IPS-18a (cell line): Measurements from ENCODE around the gene DPYSL3.

Experiments used
- H3K27ac ChIP-seq: one replicate; pipeline ENCODE4 v1.5.1; 2013; ENCODE audit warnings: low read length
- H3K27me3 ChIP-seq: one replicate; pipeline ENCODE4 v1.6.1; 2013; ENCODE audit warnings: mild to moderate bottlenecking, low read length; ENCODE audit not compliant: control insufficient read depth, insufficient read depth
- H3K36me3 ChIP-seq: one replicate; pipeline ENCODE4 v1.6.1; 2013; ENCODE audit warnings: low read depth, low read length; ENCODE audit not compliant: control insufficient read depth
- H3K4me1 ChIP-seq: one replicate; pipeline ENCODE4 v1.6.1; 2013; ENCODE audit warnings: low read depth, low read length; ENCODE audit not compliant: control insufficient read depth
- H3K4me3 ChIP-seq: one replicate; pipeline ENCODE4 v1.5.1; 2013; ENCODE audit warnings: low read length
- H3K9ac ChIP-seq: one replicate; pipeline ENCODE4 v1.6.1; 2013; ENCODE audit warnings: mild to moderate bottlenecking, low read length, moderate library complexity
- H3K9me3 ChIP-seq: one replicate; pipeline ENCODE4 v1.6.1; 2013; ENCODE audit warnings: low read depth, low read length; ENCODE audit not compliant: control insufficient read depth

The DPYSL3 gene

DNA sequence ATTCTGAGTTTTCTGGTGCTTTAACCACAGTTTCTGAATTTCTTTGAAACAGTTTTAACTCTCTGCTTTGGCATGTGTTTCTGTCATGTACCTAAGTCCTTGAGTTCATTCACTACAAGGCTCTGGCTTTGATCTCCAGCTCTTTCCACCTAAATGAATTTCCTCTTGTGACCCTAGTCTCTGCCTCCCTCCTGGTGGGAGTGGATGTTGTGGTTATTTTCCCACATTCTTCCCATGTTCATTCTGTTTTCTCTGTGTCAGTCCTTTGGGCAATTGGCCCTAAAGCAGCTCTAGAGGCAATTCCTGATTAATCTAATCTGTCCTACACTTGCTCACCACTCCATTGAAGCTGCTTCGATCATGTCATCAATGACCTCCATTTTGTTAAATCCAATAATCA lies 28.4 kb upstream of the DPYSL3 start:
- no peaks in the 10 kb centered on the region for H3K9me3 ChIP-seq
- no peaks in the 10 kb centered on the region for H3K27me3 ChIP-seq
- no peak overlapping the region for H3K9ac ChIP-seq
- H3K36me3 ChIP-seq = no peaks in the 10 kb centered on the region
- H3K4me3 ChIP-seq = no peak overlapping the region
- H3K4me1 ChIP-seq = no peaks in the 10 kb centered on the region
- H3K27ac ChIP-seq = no peak overlapping the region

DNA sequence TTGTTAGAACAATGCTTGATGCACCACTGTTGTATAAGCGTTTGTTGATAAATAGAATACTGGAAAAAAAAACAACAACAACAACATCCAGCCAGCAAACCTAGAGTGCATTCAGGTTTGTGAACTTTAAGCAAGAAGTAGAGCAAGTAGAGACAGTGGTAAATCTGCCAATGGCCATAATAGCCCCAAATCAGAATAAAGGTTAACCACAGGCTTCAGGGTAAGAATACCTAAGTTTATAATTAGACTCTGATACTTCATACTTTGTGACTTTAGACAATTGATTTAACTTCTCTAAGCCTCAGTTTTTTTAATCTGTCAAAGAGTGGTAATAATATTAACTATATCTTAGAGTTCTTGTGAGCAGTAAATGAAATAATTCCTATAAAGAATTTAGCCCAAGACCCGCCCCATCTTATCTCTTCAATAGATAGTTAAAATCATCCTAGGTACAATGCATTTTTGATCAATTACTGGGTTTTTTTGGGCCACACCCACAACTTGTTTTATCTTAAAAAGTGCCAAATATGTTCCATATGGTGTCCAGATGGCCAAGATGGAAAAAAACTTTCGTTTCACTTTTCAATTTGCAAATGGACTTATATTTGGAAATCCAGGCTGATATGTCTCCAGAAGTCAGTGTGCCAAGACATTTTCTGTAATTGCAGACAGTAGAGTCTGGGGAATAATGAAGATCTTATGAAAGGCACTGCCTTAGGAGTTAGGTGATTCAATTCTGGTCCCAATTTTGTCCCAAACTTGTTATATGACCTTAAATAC lies 24.5 kb upstream of the DPYSL3 start:
- Histone ChIP-seq H3K4me3 (no peak overlapping the region), H3K9ac (no peak overlapping the region), H3K27ac (no peak overlapping the region), H3K9me3 (no peaks in the 10 kb centered on the region), H3K36me3 (no peaks in the 10 kb centered on the region), H3K27me3 (no peaks in the 10 kb centered on the region), H3K4me1 (no peaks in the 10 kb centered on the region)

DNA sequence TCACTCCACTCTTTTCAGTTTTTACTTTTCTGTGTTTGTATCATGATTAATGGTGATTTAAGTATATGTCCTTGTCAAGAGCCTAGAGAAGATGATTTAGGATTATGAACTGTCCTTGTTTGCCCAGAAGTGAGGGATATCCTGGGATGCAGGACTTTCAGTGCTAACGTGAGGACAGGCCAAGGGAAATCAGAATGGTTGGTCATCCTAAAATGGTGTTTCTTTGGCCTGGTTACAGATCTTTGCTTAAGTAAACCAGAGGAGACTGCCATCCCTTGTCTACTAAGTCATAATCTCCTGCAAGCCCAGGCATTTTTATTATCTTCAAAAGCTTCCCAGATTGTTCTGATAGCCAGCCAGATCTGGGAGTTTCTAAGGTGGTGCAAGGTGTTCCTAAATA lies 22.3 kb upstream of the DPYSL3 start:
- Histone ChIP-seq H3K36me3 (no peaks in the 10 kb centered on the region), H3K27me3 (no peaks in the 10 kb centered on the region), H3K27ac (no peak overlapping the region), H3K9ac (no peak overlapping the region), H3K9me3 (no peaks in the 10 kb centered on the region), H3K4me3 (no peak overlapping the region), H3K4me1 (no peaks in the 10 kb centered on the region)

DNA sequence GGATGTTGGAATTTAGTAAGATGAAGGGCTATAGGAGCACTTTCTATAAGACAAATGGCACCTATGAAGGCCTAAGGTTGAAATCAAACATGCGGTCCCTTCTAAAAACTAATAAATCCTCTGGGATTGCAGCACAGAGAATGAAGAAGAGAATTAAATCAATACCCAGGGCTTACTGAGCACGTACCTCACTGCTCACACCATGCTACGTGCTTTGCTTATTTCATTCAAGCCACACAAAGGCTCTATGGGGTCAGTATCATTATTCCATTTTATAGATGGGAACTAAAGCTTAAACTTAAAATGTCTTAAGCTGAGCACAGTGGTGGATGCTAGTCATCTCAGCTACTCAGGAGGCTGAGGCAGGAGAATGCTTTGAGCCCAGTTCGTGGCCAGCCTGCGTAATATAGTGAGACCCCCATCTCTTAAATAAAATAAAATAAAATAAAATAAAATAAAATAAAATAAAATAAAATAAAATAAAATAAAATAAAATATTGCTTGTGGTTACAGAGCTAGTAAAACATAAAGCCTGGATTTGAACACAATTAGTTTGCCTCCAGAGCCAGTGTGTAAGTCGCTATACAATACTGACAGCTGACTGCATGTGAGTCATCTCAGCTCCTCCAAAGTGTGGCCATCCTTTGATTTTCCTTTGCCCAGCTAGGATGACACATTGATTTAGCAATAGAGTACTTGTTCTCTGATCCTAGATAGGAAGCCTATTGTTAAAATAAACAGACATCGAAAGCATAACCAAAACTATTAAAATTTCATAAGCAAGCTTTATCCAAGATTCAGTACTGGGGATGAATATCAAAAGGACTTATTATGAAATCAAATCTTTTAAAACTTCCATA lies 20.9 kb upstream of the DPYSL3 start:
- Histone ChIP-seq H3K27ac (no peak overlapping the region), H3K36me3 (no peaks in the 10 kb centered on the region), H3K4me1 (no peaks in the 10 kb centered on the region), H3K27me3 (no peaks in the 10 kb centered on the region), H3K9ac (no peak overlapping the region), H3K4me3 (no peak overlapping the region), H3K9me3 (no peaks in the 10 kb centered on the region)

DNA sequence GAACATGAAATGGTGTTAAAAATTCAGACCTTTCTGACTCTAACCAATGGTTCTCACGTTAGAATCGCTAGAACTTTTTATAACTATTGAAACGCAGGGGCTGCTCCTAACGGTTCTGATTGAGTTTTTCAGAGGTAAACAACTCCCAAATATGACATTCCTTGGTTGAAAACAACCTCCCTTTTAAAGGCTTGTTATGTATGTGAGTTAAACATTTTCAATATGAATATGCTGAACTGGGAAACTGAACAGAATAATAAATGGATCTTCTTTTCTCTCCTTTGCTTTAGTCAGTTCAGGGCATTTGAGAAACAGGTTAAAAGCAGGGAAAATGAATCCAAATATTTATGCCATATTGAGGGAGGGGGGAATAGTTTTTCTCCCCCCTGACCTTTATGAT lies 13.2 kb upstream of the DPYSL3 start:
- peaks cover 22% of the 10 kb centered on the region for H3K4me1 ChIP-seq
- H3K27me3 ChIP-seq = no peaks in the 10 kb centered on the region

DNA sequence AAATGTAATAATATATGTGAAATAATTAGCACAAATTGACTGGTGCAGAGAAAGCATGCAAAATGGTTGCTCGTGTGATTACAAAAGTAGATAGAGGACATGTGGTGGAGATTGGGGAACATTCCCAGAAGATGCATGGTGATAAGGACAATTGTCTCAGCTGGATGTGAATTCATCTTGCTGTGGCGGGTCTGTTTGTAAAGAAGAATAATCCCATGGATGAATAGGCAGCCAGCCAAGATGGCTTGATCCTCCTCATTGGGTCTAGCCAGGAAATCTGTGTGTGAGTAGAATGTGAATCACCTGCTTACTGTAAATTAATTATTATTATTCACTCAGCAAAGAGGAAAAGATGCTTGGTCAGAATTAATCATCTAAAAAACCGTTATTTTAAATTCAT lies 12.6 kb upstream of the DPYSL3 start:
- peak overlapping the region; percentile 2 for H3K9ac ChIP-seq
- no peaks in the 10 kb centered on the region for H3K36me3 ChIP-seq
- H3K27me3 ChIP-seq = no peaks in the 10 kb centered on the region
- no peaks in the 10 kb centered on the region for H3K9me3 ChIP-seq
- H3K27ac ChIP-seq = no peak overlapping the region
- peaks cover 22% of the 10 kb centered on the region for H3K4me1 ChIP-seq
- no peak overlapping the region for H3K4me3 ChIP-seq

More for the DNA sequence above, 13.2 kb upstream of the DPYSL3 start:
- no peaks in the 10 kb centered on the region for H3K9me3 ChIP-seq
- no peak overlapping the region for H3K4me3 ChIP-seq
- H3K36me3 ChIP-seq = no peaks in the 10 kb centered on the region
- H3K9ac ChIP-seq = no peak overlapping the region
- H3K27ac ChIP-seq = no peak overlapping the region

DNA sequence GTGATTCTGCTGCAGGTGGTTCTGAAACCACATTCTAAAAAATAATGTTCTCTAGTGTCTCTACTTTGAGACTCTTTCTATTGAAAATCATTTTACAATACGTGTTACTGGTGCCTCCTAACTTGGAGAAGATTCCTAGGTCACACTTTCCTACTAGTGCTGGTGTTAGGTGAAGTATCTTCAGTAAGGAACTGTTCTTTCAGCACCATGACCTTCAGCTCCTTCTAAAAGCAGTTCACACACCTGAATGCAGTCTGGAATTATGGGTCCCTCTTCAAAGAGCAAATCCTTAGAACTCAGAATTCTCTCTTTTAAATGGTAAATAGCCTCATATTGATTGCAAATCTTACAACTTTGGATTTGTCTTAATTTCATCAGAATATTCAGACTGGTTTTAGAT lies 10.6 kb upstream of the DPYSL3 start:
- H3K36me3 ChIP-seq = no peaks in the 10 kb centered on the region
- peaks cover 22% of the 10 kb centered on the region for H3K4me1 ChIP-seq
- H3K27me3 ChIP-seq = no peaks in the 10 kb centered on the region
- no peaks in the 10 kb centered on the region for H3K9me3 ChIP-seq
- no peak overlapping the region for H3K27ac ChIP-seq
- no peak overlapping the region for H3K9ac ChIP-seq
- H3K4me3 ChIP-seq = no peak overlapping the region

DNA sequence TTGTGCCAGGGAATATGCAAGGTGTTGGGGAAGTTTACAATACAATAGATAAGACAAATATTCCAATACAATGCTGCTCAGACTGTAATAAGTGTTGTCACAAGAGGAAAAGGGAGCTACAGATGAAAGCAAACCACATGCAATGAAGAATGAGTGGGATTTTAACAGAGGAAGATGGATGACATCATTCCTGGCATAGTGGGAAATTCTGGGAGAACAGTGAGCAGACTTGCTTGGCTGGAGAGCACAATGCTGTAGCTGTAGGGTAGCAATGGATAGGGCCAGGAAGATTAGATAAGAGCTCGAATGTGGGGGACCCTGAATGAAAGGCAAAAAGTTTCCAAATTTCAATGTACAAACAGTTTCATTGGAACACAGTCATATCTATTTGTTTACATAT lies 9.5 kb upstream of the DPYSL3 start:
- H3K9me3 ChIP-seq = no peaks in the 10 kb centered on the region
- H3K4me1 ChIP-seq = peaks cover 22% of the 10 kb centered on the region
- no peaks in the 10 kb centered on the region for H3K27me3 ChIP-seq
- H3K4me3 ChIP-seq = no peak overlapping the region
- no peaks in the 10 kb centered on the region for H3K36me3 ChIP-seq
- H3K9ac ChIP-seq = no peak overlapping the region
- H3K27ac ChIP-seq = no peak overlapping the region

DNA sequence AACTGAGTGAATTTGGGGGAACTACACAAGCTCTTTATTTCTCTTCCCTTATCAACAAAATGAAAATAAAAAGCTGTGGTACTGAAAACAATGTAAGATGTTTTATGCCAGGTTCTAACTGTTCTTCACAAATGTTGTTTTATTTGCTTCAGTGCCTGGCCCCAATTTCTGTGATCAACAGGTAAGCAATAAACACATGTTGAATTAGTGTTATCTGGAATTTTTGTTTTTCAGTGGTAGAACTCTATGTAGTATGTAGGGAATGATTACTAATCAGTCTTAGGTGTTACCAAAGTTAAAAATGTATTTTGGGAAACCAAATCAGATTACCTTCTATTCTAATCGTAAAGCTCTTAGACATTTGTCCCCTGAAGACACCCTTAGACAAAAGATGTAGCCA lies 7.5 kb upstream of the DPYSL3 start:
- Histone ChIP-seq H3K9ac (no peak overlapping the region), H3K4me3 (no peak overlapping the region), H3K4me1 (peaks cover 9% of the 10 kb centered on the region), H3K27me3 (no peaks in the 10 kb centered on the region), H3K27ac (no peak overlapping the region), H3K36me3 (no peaks in the 10 kb centered on the region), H3K9me3 (no peaks in the 10 kb centered on the region)

DNA sequence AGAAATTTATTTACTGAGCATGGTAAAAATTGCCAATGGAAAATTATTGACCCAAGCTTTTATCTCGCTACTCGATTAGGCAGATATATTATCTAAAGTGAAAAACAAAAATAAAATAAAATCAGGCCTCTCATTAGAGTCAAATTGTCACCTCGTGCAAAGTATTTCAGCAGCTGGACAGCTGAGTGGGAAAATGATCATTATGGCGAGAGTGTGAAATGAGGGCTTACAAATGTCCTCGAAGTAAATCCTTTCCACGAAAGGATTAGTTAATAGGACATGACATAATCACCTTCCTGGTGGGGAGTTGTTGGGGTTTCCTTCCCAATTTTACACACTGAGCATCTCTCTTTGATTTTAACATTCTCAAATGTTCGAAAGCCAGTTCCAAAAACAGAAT lies 5.4 kb upstream of the DPYSL3 start:
- Histone ChIP-seq H3K27ac (no peak overlapping the region), H3K36me3 (no peaks in the 10 kb centered on the region), H3K9me3 (no peaks in the 10 kb centered on the region), H3K4me1 (peaks cover 4% of the 10 kb centered on the region), H3K27me3 (peaks cover 16% of the 10 kb centered on the region), H3K9ac (no peak overlapping the region), H3K4me3 (no peak overlapping the region)

DNA sequence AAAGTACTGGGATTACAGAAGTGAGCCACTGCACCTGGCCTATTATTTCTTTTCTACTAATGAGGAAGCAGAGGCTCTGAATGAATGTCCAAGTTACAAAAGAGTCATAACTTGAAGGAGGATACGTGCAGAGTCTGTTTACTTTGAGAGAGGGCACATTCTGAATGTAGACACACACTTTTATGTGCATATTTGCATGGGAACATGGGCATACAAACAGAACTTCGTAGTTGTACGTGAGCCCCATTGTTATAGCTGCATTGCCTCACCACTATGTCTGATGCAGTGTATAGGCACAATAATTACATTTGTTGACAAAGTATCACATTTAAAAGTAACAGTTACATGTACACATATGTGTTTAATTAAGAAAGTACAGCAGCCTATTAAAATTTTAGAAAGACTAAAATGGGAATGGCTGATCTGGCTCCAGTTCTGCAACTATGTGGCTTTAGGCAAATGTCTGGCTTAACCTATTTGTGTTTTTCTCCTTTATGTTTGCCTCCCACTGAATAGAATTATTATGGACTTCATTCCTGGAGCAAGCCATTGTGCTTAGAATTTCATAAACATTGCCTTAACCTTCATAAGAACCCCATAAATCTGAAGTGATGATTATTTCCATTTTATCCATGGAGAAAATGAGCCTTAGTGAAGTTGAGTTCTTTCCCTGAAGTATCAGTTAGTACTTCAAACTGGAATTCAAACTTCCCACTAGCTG lies 3.0 kb upstream of the DPYSL3 start:
- Histone ChIP-seq H3K27me3 (peaks cover 19% of the 10 kb centered on the region), H3K4me1 (peaks cover 15% of the 10 kb centered on the region), H3K9me3 (no peaks in the 10 kb centered on the region), H3K4me3 (no peak overlapping the region), H3K36me3 (no peaks in the 10 kb centered on the region), H3K27ac (no peak overlapping the region), H3K9ac (no peak overlapping the region)
